ENCODE measurements around the gene TTLL3. TPM values are rescaled to one million over a fixed set of nuclear protein-coding genes. Genes with fewer than 3 reads are reported as not detected.

TTLL3 gene
- total and polyA plus RNA-seq, 2 of the 4 experiments (the other 2 are of a cell fraction), result 6.8 to 43.4 TPM

GRCh38 chr3:9838856-9839255, 28.8 kb downstream of the TTLL3 start:
- no peak overlapping the region for H2BK120ac ChIP-seq (ENCODE audit: low read depth, low read length)
- no peak overlapping the region for H3K27ac ChIP-seq (ENCODE audit: insufficient read depth, low read length)
- dilution Hi-C loops (cut with HindIII; ENCODE audit: low sequenced_read_pairs, unreplicated experiment) (no loop called here), intact Hi-C loops (cut with micrococcal nuclease) (no loop called here), in situ Hi-C loops (cut with MboI; ENCODE audit: low sequenced_read_pairs) (no loop called here)
- no peak overlapping the region for H2BK5ac ChIP-seq (ENCODE audit: low read depth, low read length, poor library complexity, severe bottlenecking)
- ATAC-seq (ENCODE audit: low read depth) (no peak), DNase-seq (no peak)
- no TSS peak for BruUV-seq (replicated peaks)
- H3K4me2 ChIP-seq (ENCODE audit: low read depth, low read length), result no peak overlapping the region
- TF ChIP-seq SMC3 (IDR thresholded peaks at IDR 0.05; ENCODE audit: low read depth, low read length) (no peak), RCOR1 (IDR thresholded peaks at IDR 0.05; ENCODE audit: insufficient replicate concordance, low read length) (no peak), BHLHE40 (IDR thresholded peaks at IDR 0.05; ENCODE audit: low read depth, low read length) (no peak), MXI1 (IDR thresholded peaks at IDR 0.05; ENCODE audit: borderline replicate concordance, low read depth, low read length) (no peak), MAZ (IDR thresholded peaks at IDR 0.05; ENCODE audit: borderline replicate concordance, low read depth, low read length) (no peak), POLR2A (IDR thresholded peaks at IDR 0.05; ENCODE audit: low read depth, low read length) (no peak), ELK1 (IDR thresholded peaks at IDR 0.05; ENCODE audit: borderline replicate concordance, low read depth, low read length) (no peak), CHD1 (IDR thresholded peaks at IDR 0.05; ENCODE audit: low read depth, low read length) (no peak), RAD21 (IDR thresholded peaks at IDR 0.05; ENCODE audit: low read length) (no peak), CEBPB (IDR thresholded peaks at IDR 0.05; ENCODE audit: low read depth, low read length) (no peak), MAFK (IDR thresholded peaks at IDR 0.05; ENCODE audit: low read depth, low read length) (no peak)
- H3K23ac ChIP-seq (ENCODE audit: low read depth, low read length), result no peak overlapping the region
- no peaks in the 10 kb centered on the region; the same call in 1 of the 2 replicates for H4K20me1 ChIP-seq (ENCODE audit: insufficient read depth, low read length)
- H3K4me3 ChIP-seq (ENCODE audit: insufficient read depth, low read depth, low read length), result no peak overlapping the region
- H3K9me3 ChIP-seq (ENCODE audit: control insufficient read depth, insufficient read depth, low read length), result no peaks in the 10 kb centered on the region
- H3K79me1 ChIP-seq (ENCODE audit: low read depth in 1 of 2, low read length in 2 of 2), result peaks cover 9 to 25% of the 10 kb centered on the region in 2 experiments
- no peak overlapping the region for H3K9ac ChIP-seq (ENCODE audit: low read depth, low read length)
- no peak overlapping the region for H3K4ac ChIP-seq (ENCODE audit: low read depth, low read length)
- no peak overlapping the region for H3K18ac ChIP-seq (ENCODE audit: low read depth, low read length)
- no peak overlapping the region for H3K14ac ChIP-seq (replicated peaks; ENCODE audit: low read depth, low read length)
- CTCF ChIA-PET, result no interaction called here
- H3K4me1 ChIP-seq (ENCODE audit: control insufficient read depth, insufficient read depth, low read length), result no peaks in the 10 kb centered on the region
- peaks cover 46% of the 10 kb centered on the region for H3K36me3 ChIP-seq (ENCODE audit: control insufficient read depth, insufficient read depth, low read length)
- H3K56ac ChIP-seq (ENCODE audit: extremely low read depth, insufficient read depth, low read length), result no peak overlapping the region
- H2AFZ ChIP-seq (replicated peaks; ENCODE audit: low read length, poor library complexity), result no peak overlapping the region
- H4K91ac ChIP-seq (ENCODE audit: insufficient read depth, low read depth, low read length), result no peak overlapping the region
- no peak overlapping the region for H2BK20ac ChIP-seq (ENCODE audit: low read depth, low read length)
- no peak overlapping the region for H2AK9ac ChIP-seq (replicated peaks; ENCODE audit: low read depth, low read length, poor library complexity)
- no peaks in the 10 kb centered on the region for H3K27me3 ChIP-seq (ENCODE audit: control insufficient read depth, insufficient read depth, low read length)
- no peak overlapping the region for H4K8ac ChIP-seq (ENCODE audit: low read depth in 2 of 2, low read length in 2 of 2)
- H3K9me1 ChIP-seq (ENCODE audit: insufficient read depth, low read length), result no peaks in the 10 kb centered on the region
- H2BK15ac ChIP-seq (ENCODE audit: low read depth, low read length), result no peak overlapping the region
- WGBS, 2 experiments (ENCODE audit: extremely low coverage in 2 of 2, insufficient read length in 1 of 2), result 100% methylated on average over 1 of the region's 4 CpGs; no CpG with 5 or more reads in 1 of the 2 experiments
- H4K5ac ChIP-seq (ENCODE audit: low read depth, low read length), result no peak overlapping the region
- POLR2A ChIA-PET (ENCODE audit: unreplicated experiment), result no interaction called here
- H2AK5ac ChIP-seq (ENCODE audit: low read depth, low read length), result no peak overlapping the region
